SK-N-DZ (cell line): Measurements from ENCODE around the gene MAML3.
A peak's percentile ranks its signal among the peaks of the same experiment; 100 is the strongest.

Source experiments
- DNase-seq: peaks from one replicate; pipeline ENCODE4 v3.0.0-alpha.2; 2015; ENCODE audit warnings: low spot score

MAML3 gene

DNA sequence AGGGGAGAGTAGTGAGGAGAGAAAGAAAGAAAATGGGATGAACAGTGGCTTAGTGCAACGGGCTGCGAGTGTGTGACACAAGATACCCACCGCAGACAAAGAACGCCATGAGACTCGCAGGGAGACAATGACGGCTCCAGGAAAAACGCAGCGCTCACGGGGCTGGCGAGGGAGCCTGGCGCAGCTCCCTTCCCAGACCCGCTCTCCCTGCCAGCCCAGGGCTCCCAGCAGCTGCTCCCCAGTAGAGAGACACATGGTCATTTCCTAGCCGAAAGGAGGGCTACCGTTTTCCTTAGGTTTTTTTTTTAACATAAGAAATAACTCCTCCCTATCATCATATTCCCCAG lies 149.5 kb downstream of the MAML3 start:
- peak; percentile 45 for DNase-seq

DNA sequence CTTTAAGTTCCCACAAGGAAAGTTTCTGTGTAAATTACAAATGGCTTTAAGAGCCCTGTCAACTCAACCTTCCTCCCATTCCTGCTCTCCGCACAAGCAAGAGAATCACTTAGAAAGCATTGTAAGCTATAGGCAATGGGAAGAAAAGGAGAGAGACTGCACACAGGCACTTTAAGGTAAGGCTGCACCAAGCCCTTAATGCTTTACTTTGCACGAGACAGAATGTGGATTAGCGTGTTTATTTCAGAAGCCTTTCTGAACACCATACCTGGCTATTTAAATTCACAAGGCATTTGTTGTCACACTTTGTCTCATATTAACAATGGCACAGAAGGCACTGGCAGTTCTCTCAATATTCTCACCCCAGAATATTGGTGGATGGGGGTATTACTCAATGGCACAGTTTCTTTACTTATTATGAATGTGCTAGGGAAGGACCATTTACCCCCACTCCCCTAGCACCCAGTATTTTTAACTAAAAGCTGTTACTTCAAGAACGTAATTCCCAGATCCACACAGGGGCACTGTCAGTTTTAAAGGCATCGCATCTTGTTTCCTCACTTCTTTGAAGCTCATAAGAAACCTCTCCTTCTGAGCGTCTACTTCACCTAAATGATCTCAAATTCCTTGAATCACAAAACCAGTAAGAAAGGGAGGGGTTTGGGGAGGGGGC lies 150.0 kb downstream of the MAML3 start:
- DNase-seq: no peak

DNA sequence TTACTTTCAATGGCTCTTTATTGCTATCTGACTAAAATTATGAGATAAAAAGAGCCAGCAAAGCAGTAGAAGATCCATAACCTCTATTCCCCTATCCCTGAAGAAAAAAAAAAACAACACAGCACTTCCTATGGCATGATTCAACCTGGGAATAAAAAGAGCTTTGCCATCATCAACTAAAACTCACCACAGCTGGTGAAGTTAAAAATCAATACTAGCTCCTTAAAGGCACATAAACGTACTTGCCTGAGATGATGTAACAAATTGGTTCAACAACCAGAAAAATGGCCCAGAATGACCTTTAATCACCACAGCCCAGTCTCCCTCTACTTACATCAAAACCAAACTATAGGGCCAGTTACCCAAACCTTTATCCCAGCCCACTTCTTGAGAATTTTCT lies 153.8 kb downstream of the MAML3 start:
- no peak for DNase-seq

DNA sequence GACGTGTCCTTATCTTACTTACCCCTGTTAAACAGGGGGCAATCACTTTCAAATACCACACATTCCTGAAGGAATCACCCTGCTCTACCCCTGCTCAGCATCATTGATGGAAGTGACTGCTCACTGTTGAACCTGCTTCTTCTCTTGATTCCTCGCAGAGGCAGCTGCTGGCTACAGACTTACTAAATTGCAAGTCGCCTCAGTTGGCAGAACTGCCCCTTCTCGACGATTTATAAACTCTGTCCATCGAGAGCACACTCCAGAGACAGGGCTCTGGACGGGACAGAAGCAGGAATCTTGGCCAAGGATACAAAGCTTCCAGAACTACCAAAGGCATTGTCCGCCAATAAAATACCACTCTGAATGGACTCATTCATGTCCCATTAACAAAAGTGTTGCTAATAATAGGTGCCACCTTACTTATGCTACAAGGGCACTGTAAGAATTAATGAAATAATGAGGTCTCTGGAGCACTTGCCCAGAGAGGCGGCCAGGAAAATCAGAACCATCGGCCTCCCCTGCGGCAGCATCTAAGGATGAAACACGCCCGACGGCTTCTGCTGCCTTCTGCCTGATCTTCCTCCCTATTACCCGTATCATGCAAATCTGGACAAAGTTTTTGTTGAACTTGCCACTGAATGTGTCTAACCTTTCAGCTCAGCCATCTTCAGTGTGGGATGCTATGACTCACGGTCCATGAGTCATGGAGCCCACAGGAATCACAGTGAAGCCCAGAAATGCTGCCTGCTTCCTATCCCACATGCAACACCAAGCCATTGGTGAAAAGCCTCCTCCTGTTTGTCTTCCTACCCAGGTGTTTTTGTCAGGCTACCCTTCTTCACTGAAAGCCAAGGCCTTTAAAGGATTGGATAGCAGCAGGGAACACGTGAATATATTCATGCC lies 164.9 kb downstream of the MAML3 start:
- no peak for DNase-seq

DNA sequence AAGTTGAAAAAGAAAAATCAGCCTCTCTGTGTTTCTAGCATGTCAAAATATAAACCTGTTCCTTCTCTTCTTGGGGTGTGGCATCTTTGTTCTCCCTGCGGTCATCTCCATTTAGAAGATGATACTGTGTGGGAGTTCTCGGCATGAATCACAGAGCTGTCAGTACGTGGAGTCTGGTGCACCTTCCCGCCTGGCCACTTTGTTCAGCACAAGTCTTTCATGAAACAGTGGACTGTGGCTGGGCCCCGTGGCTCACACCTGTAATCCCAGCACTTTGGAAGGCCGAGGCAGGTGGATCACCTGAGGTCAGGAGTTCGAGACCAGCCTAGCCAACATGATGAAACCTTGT lies 166.5 kb downstream of the MAML3 start:
- DNase-seq: no peak

DNA sequence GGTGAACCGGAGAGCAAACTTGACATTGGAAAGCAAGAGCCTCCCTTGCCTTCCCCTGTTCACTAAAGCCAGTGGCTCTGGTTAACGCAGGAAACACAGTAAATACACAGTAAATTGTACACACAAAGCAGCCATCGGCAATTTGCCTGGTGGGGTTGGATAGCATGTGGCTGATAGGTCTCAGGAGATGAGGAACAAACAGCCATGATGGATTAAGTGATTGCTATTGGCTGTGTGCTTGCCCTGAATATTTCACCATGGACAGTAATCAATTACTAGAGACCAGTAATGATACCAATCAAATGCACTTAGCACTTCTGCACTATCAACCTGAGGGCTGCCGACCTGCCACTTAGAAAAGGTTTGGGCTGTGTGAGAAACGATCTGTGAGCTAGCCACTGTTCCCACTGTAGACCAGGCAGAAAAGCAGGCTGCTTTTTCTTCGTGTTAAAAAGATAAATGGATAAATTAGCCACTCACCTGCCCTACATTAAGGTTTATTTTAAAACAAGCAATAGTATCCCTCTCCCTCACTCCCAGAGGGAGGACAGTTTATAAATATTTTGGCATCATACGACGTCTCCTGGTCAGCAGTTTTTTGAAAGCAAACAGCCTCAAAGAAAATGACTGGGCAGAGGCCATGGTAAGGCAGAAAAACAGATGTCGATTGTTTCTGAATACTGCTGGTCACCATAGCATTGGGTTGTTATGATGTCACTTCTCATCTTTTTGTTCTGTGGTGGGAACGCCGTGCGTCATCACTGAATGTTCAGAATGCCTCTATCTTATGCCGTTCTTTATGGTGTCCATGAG lies 167.1 kb downstream of the MAML3 start:
- DNase-seq: peak; percentile 20

DNA sequence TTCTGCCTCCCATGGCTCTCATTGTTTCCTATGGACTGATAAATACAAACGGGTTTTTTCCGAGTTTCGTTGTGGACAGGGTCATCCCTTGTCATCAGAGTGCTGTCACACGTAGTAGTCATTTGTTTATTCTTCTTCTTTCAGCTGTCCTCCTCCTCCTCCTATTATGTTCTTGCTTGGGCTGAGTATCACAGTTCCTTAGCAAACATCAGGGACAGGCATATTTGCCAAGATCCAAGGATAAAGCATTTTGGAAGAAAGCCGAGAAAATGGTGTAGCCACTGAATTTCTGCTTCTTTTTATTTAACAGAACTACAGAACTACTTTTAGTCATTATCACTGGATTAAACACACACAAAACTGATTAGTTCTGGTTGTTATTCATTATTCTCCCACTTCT lies 167.9 kb downstream of the MAML3 start:
- no peak for DNase-seq

DNA sequence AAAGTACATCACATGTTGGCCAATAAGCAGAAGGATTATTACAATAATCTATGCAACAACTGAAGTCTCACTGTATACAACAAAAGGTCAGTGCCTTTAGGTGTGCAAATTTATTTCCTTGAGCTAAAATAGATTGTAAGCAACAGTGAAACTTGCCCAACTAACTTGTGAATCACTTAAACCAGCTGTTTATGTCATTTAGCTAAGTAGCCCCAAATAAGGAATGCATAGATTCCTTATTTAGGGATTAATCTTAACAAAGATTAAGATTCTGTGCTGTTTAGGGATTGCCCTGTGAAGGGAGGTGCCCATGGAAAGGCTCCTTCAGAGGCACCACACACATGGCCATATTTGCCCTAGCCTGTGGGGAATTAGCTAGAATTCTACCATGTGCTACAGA lies 168.6 kb downstream of the MAML3 start:
- DNase-seq: no peak

DNA sequence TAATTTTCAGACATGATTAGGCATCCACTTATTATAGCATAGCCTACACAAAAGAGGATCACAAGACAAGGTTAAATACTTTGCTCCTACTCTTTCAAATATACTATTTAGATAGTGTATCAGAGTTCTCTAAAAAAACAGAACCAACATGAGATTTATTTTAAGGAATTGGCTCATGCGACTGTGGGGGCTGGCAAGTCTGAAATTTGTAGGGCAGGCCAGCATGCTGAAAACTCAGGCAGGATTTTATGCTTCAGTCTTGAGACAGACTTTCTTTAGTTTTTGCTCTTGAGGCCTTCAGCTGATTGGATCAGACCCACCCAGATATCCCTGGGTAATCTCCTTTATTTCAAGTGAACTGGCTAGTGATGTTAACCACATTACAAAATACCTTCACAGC lies 169.5 kb downstream of the MAML3 start:
- no peak for DNase-seq

DNA sequence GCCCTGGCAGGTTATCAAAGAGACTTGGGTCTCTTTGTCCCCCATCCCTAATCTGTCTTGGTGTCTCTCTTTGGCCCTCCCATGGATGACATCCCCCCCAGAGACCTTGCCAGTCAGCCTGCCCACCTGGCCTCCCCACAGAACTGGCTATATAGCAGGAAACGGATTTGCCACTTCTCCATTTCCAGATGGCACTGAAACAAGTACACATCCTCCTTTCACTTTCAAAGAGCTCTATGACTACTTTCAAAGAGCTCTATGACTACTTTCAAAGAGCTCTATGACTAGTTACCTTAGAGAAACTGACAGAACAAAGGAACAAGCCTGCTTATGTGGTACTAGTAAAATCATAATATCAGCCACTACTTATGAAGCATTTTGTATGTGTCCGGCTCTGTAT lies 175.3 kb downstream of the MAML3 start:
- DNase-seq: no peak

DNA sequence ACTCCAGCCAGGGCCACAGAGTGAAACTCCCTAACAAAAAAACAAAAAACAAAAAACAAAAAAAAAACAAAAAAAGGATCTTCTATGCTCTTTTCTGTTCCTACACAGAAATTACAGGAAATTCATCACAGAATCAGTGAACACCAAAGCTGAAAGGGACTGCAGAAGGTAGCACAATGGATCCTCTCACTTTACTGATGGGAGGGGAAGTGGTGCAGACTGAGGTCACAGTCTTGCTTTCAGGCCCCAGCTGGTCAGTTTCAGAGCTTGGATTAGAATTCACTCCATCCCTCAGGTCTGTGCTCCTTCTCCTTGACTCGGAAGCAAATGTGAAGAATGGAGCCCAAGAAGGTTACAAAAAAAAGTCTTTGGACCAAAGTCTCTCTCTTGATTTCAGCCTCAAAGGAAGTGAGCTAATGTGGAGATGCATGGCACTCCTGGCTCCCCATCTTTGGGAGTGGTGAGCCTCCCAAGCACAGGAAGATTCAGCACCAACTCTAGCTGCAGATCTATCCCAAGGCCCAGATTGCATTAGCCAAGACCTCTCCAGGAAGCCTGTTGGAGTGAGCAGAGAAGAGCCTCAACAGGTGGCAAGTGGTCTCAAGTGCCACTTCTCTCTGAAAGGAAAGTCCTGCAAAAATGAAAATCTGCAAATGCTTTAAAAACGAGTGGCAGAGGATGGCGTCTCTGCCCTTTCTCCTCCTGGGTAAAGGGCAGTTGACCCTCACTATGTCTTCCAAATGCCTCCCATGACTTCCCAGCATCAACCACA lies 176.0 kb downstream of the MAML3 start:
- no peak for DNase-seq

DNA sequence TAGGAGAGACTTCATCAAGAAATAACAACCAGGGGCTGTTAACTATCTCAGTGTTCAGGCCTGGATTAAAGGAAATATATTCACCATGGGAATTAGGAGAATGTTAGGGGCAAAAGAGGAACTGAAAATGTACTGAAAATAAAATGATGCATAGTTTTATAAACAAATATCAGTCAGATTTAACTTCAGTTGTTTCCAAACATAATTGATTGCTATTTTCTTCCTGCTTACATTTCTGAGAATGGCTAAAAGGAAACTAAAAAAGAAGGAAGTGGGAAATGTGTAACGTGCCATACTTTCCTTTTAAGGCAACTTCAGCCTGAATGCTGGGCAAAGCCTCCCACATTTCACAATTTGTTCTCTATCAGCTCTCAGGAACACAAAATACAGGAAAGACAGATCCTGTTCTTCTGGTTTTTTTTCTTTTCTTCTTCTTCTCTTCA lies 178.1 kb downstream of the MAML3 start:
- no peak for DNase-seq

DNA sequence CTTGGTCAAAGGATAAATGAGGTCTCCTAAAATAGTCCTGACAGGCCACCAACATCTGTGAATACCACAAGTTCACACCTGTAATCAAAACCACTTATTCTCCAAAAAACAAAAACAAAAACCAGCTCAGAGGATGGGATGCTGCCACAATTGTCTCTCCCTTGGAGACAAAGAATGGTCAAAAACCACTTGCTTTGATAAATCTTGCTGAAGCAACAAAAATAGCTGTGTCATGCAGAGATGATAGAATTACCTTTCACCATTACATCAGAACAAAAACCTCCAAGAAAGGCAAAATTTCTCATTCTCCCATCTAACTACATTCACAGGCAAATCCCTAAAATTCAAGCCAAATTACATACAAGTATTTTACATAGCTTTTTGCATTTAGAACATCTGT lies 180.4 kb downstream of the MAML3 start:
- DNase-seq: no peak

DNA sequence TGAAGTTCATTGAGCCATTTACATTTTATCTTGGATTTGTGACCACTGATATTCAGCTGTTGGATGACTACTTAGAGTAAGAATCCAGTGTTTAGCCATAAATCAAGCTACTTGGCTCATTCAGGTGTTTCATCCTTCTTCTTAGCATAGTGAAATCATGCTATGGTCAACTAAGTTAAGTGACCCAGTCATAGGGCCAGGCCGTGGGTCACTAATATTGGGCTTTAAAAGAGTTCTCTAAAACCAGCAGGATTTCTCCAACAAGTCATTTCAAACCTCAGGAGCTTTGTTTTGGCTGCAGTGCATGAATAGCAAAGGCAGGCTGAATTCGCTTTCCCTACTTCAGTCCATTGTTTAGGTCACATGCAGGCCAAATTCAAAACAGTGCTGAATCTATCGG lies 181.0 kb downstream of the MAML3 start:
- no peak for DNase-seq

DNA sequence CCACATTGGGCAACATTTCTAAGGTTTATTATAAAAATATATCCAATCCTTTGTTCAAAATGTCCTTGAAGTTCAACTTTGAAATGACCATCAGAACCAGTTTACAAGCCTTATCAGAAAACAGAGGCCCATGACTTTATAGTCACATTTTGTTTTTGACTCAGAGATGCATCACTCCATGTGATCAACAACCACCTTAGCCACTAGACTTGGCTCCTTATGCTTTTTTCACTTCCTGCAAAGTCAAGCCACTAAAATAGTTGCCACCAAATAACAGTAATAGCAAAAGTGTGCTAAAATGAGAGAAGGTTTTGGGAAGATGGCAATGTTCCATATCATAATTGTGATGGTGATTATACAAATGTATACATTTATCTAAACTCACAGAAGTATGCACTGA lies 181.7 kb downstream of the MAML3 start:
- DNase-seq: no peak

DNA sequence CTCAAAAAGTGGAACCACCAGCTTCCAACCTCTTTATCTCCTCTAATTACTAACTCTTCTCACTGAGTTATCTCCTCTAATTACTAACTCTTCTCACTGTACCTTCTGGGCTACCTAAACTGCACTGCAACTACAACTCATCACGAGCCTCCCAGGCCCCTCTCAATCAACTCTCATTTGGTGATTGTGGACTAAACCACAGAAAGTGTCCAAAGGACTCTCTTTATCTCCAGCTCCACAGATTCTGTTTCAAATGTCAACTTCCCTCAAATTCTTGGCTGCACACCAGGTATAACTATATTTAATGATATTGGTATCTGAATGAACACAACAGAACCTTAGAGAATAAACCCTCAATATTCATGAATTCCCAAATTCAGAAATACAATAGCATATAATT lies 182.9 kb downstream of the MAML3 start:
- no peak for DNase-seq

DNA sequence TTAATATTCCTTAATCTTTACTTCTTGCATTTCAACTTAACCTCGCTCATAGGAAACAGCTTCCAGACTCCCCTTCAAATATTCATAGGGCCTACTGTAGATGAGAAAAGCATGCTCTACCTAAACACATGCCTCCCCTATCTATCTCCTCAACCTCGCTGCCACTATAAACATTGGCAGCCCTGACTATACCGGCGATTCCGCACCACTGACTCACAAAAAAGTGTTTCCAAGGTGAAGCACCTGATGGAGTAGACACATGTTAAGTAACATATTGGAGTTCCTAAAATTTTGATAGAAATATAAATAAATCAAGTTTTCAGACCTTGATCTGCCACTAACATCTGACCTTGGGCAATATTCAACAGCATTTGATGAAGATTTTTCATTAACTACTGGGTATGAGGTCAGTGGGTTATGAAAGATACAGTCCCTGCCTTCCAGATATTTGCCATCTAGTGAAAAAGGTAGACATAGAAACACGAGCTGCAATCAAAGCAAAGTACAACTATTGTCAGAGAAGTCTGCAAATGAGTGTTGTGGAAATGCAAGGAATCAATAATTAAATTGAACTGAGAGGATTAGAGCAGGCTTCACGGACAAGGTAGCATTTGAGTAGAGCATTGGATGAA lies 184.2 kb downstream of the MAML3 start:
- DNase-seq: no peak

DNA sequence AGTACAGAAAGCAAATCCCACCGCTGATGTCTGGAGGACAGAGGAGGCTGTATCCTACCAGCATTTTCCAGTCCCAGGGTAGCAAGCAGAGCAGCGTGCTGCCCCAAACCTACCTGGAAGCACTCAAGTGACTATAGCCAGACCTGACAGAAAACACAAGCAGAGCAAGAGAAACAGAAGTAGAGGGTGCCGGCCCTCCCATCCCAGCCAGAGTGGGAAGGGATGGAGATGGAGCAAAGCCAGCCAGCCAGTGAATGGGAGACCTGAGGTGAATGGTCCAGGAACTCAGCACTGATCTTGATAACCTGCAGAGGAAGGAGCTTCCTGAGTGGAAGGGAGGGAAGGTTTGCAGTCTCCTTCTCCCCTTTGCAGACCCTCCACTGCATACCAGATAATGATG lies 185.2 kb downstream of the MAML3 start:
- peak; percentile 13 for DNase-seq

DNA sequence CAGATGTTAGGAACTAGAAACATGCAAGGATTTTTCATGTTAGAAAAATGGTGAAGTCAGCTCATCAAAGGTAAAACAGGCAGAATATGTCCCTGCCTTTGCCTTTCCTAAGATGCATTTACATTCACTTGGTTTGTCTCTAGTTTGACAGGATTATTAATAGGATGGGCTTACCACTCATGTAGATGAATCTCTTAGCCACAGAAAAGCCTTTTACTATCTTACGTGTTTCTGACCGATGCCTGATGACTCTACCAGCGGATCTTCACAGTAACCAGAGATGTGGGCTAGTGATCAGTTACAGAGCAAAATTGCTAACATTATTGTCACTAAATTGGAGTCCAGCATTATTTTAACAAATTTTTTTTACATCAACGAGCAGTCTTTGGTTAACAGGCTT lies 187.6 kb downstream of the MAML3 start:
- peak; percentile 11 for DNase-seq

DNA sequence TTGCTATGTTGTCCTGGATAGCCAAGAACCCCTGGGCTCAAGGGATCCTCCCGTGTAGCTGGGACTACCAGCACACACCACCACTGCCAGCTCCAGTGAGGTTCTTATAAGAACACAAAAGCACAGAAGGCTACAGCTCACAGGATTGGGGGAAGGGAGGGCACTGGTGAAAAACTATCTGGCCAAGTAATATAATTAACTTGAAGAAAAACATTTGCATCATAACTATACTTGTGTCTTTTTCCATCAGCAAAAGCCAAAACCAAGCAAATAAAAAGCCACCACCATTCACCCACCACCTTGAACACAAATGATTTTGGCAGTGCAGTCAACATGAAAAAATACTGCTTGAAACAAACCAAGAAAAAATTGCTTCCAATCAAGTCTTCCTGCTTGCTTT lies 188.2 kb downstream of the MAML3 start:
- DNase-seq: peak; percentile 33

DNA sequence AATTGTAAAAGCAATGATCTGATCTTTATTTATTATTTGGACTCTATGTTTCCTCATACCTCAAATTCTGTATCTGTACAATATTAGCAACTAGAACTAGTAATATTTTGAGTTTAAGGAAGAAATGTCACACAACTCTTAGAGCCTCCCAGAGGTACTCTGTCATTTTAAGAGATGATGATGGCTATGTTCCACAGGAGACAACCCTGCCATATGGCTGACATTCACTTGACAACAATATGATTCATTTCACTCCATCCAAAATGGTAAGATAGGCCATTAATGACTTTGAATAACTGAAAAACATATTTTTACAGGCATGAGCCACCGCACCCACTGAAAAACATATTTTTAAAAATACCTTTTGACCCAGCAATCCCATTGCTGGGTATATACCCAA lies 190.3 kb downstream of the MAML3 start:
- DNase-seq: no peak
